ENCODE measurements around the gene SEMA4G. TPM values are rescaled to one million over a fixed set of nuclear protein-coding genes. Genes with fewer than 3 reads are reported as not detected.

The SEMA4G gene
- total RNA-seq, 1 donor from 2014 or later: 7.0 TPM

- H3K4me3 Mint-ChIP-seq: peak overlapping the region; percentile 31
- no peaks in the 10 kb centered on the region for H3K36me3 Mint-ChIP-seq (ENCODE audit: low read depth)
- H3K27me3 Mint-ChIP-seq (ENCODE audit: low read depth): peaks cover 20% of the 10 kb centered on the region
- no peak for DNase-seq (ENCODE audit: low read depth, low spot score)
- TF ChIP-seq CTCF (conservative IDR thresholded peaks at IDR 0.05): no peak
- H3K4me1 Mint-ChIP-seq: peaks cover 31% of the 10 kb centered on the region
- no peaks in the 10 kb centered on the region for H3K9me3 Mint-ChIP-seq
- H3K27ac Mint-ChIP-seq (ENCODE audit: unreplicated experiment): no peak overlapping the region
Observed at GRCh38 chr10:101010329-101010728, 41.0 kb downstream of the SEMA4G start.

- Mint-ChIP-seq H3K4me1 (peaks cover 31% of the 10 kb centered on the region), H3K36me3 (ENCODE audit: low read depth) (no peaks in the 10 kb centered on the region), H3K4me3 (no peak overlapping the region), H3K9me3 (no peaks in the 10 kb centered on the region), H3K27ac (ENCODE audit: unreplicated experiment) (no peak overlapping the region), H3K27me3 (ENCODE audit: low read depth) (peaks cover 31% of the 10 kb centered on the region)
- peak; percentile 44 for TF ChIP-seq CTCF (conservative IDR thresholded peaks at IDR 0.05)
- DNase-seq (ENCODE audit: low read depth, low spot score): no peak
Observed at GRCh38 chr10:101011517-101012423, 42.5 kb downstream of the SEMA4G start.

- no peak overlapping the region for H3K27ac Mint-ChIP-seq (ENCODE audit: unreplicated experiment)
Observed at GRCh38 chr10:101012525-101013364, 43.4 kb downstream of the SEMA4G start.

GRCh38 chr10:101013365-101013825 lies 44.1 kb downstream of the SEMA4G start:
- no peak overlapping the region for H3K4me3 Mint-ChIP-seq

More at GRCh38 chr10:101012525-101013364, 43.4 kb downstream of the SEMA4G start:
- peak; percentile 91 for DNase-seq (ENCODE audit: low read depth, low spot score)
- Mint-ChIP-seq H3K4me3 (peak overlapping the region; percentile 56), H3K36me3 (ENCODE audit: low read depth) (no peaks in the 10 kb centered on the region), H3K9me3 (no peaks in the 10 kb centered on the region), H3K4me1 (peaks cover 31% of the 10 kb centered on the region), H3K27me3 (ENCODE audit: low read depth) (peaks cover 41% of the 10 kb centered on the region)
- peak; percentile 93 for TF ChIP-seq CTCF (conservative IDR thresholded peaks at IDR 0.05)

More at GRCh38 chr10:101013365-101013825, 44.1 kb downstream of the SEMA4G start:
- Mint-ChIP-seq H3K27me3 (ENCODE audit: low read depth) (peaks cover 47% of the 10 kb centered on the region), H3K9me3 (no peaks in the 10 kb centered on the region), H3K27ac (ENCODE audit: unreplicated experiment) (no peak overlapping the region), H3K4me1 (peaks cover 26% of the 10 kb centered on the region), H3K36me3 (ENCODE audit: low read depth) (no peaks in the 10 kb centered on the region)
- TF ChIP-seq CTCF (conservative IDR thresholded peaks at IDR 0.05): no peak
- DNase-seq (ENCODE audit: low read depth, low spot score): no peak
